Measurements from ENCODE around the gene ERBB4. TPM values are rescaled to one million over a fixed set of nuclear protein-coding genes. Genes with fewer than 3 reads are reported as not detected.

Gene ERBB4
- total RNA-seq, 1 donor from 2014 or later = 1.2 TPM

DNA sequence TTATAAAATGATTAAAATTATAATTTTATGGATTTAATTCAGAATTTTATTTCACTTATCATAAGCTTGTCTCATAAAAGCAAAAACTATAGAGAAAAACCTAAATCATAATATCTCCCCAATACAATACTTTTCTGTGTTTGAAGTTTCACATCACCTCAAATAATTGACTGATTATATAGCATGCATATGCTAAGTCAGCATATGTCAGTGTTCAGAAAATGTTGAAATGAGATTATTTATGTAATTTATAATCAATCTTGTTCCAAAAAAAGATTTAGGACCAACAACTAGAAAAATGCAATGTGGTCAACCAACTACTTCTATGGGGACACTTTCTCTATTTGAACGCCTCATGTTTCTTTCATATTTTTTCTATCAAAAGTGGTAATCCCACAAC, 1079.6 kb downstream of the ERBB4 start:
- no peaks in the 10 kb centered on the region for H3K36me3 ChIP-seq (ENCODE audit: insufficient read depth, low read length)
- no peak overlapping the region for H2AFZ ChIP-seq (ENCODE audit: low read depth, low read length)
- H3K4me1 Mint-ChIP-seq (ENCODE audit: low read depth, unreplicated experiment) = peaks cover 5% of the 10 kb centered on the region
- no peaks in the 10 kb centered on the region for H3K9me3 ChIP-seq (ENCODE audit: insufficient read depth, low read depth, low read length)
- FAIRE-seq = no peak
- no peaks in the 10 kb centered on the region for H4K20me1 ChIP-seq (ENCODE audit: insufficient read depth, low read length)
- H3K4me1 ChIP-seq (ENCODE audit: insufficient read depth, low read length) = no peaks in the 10 kb centered on the region
- no peaks in the 10 kb centered on the region for H3K9me3 Mint-ChIP-seq (ENCODE audit: unreplicated experiment)
- TF ChIP-seq CTCF (IDR thresholded peaks at IDR 0.05; ENCODE audit: insufficient read depth, low read depth, low read length) = no peak
- TF ChIP-seq EZH2 (IDR thresholded peaks at IDR 0.05; ENCODE audit: insufficient read depth, low read length) = no peak
- H3K4me3 Mint-ChIP-seq (ENCODE audit: unreplicated experiment) = no peak overlapping the region
- H3K27me3 ChIP-seq (ENCODE audit: insufficient read depth, low read length) = no peaks in the 10 kb centered on the region
- no peak overlapping the region for H3K4me2 ChIP-seq (ENCODE audit: low read length)
- DNase-seq (ENCODE audit: low read depth) = no peak
- no peaks in the 10 kb centered on the region for H3K79me2 ChIP-seq (ENCODE audit: insufficient read depth, low read length)
- H3K27ac Mint-ChIP-seq (ENCODE audit: unreplicated experiment) = no peak overlapping the region
- no peaks in the 10 kb centered on the region for H3K36me3 Mint-ChIP-seq (ENCODE audit: low read depth, unreplicated experiment)
- no peak overlapping the region for H3K27ac ChIP-seq (ENCODE audit: low read depth, low read length)
- H3K9ac ChIP-seq (ENCODE audit: low read length) = no peak overlapping the region
- H3K27me3 Mint-ChIP-seq (ENCODE audit: low read depth, unreplicated experiment) = no peaks in the 10 kb centered on the region
- H3K4me3 ChIP-seq (ENCODE audit: insufficient read depth, low read depth, low read length) = no peak overlapping the region

DNA sequence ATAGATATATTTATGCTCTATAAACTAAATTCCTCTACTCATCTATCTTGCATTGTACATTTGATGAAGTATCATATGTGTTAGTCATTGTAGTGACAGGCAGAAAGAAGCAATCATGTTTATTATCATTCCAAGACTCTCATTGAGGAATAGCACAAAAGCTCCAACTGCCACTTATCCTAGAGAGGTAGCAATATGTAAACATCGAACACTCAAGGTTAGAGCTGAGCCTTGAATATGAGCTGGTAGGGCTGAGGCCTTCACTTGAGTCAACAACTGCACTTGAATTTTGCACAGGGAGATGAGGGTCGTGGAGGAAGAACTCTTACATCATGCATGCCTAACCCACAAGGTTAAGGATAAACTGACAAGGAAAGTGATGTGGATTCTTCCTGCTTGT, 1081.3 kb downstream of the ERBB4 start:
- TF ChIP-seq EZH2 (IDR thresholded peaks at IDR 0.05; ENCODE audit: insufficient read depth, low read length) = no peak
- TF ChIP-seq CTCF (IDR thresholded peaks at IDR 0.05; ENCODE audit: insufficient read depth, low read depth, low read length) = no peak
- no peak for DNase-seq (ENCODE audit: low read depth)
- Histone ChIP-seq H3K27ac (ENCODE audit: low read depth, low read length) (no peak overlapping the region), H3K36me3 (ENCODE audit: insufficient read depth, low read length) (no peaks in the 10 kb centered on the region), H3K9me3 (ENCODE audit: insufficient read depth, low read depth, low read length) (no peaks in the 10 kb centered on the region), H3K27me3 (ENCODE audit: insufficient read depth, low read length) (no peaks in the 10 kb centered on the region), H3K4me3 (ENCODE audit: insufficient read depth, low read depth, low read length) (no peak overlapping the region), H4K20me1 (ENCODE audit: insufficient read depth, low read length) (no peaks in the 10 kb centered on the region), H2AFZ (ENCODE audit: low read depth, low read length) (no peak overlapping the region), H3K4me1 (ENCODE audit: insufficient read depth, low read length) (no peaks in the 10 kb centered on the region), H3K9ac (ENCODE audit: low read length) (no peak overlapping the region), H3K4me2 (ENCODE audit: low read length) (no peak overlapping the region), H3K79me2 (ENCODE audit: insufficient read depth, low read length) (no peaks in the 10 kb centered on the region)
- no peak for FAIRE-seq
- H3K27me3 Mint-ChIP-seq (ENCODE audit: low read depth, unreplicated experiment) = no peaks in the 10 kb centered on the region
- no peak overlapping the region for H3K4me3 Mint-ChIP-seq (ENCODE audit: unreplicated experiment)
- no peak overlapping the region for H3K27ac Mint-ChIP-seq (ENCODE audit: unreplicated experiment)
- H3K36me3 Mint-ChIP-seq (ENCODE audit: low read depth, unreplicated experiment) = no peaks in the 10 kb centered on the region
- no peaks in the 10 kb centered on the region for H3K9me3 Mint-ChIP-seq (ENCODE audit: unreplicated experiment)
- H3K4me1 Mint-ChIP-seq (ENCODE audit: low read depth, unreplicated experiment) = peaks cover 5% of the 10 kb centered on the region

- no peak overlapping the region for H2AFZ ChIP-seq (ENCODE audit: low read depth, low read length)
- Mint-ChIP-seq H3K27ac (ENCODE audit: unreplicated experiment) (no peak overlapping the region), H3K36me3 (ENCODE audit: low read depth, unreplicated experiment) (no peaks in the 10 kb centered on the region), H3K4me3 (ENCODE audit: unreplicated experiment) (no peak overlapping the region), H3K9me3 (ENCODE audit: unreplicated experiment) (no peaks in the 10 kb centered on the region), H3K27me3 (ENCODE audit: low read depth, unreplicated experiment) (no peaks in the 10 kb centered on the region), H3K4me1 (ENCODE audit: low read depth, unreplicated experiment) (peaks cover 5% of the 10 kb centered on the region)
- no peaks in the 10 kb centered on the region for H4K20me1 ChIP-seq (ENCODE audit: insufficient read depth, low read length)
- no peaks in the 10 kb centered on the region for H3K27me3 ChIP-seq (ENCODE audit: insufficient read depth, low read length)
- DNase-seq (ENCODE audit: low read depth) = peak; percentile 6
- H3K79me2 ChIP-seq (ENCODE audit: insufficient read depth, low read length) = no peaks in the 10 kb centered on the region
- no peaks in the 10 kb centered on the region for H3K9me3 ChIP-seq (ENCODE audit: insufficient read depth, low read depth, low read length)
- no peak overlapping the region for H3K4me3 ChIP-seq (ENCODE audit: insufficient read depth, low read depth, low read length)
- H3K36me3 ChIP-seq (ENCODE audit: insufficient read depth, low read length) = no peaks in the 10 kb centered on the region
- TF ChIP-seq CTCF (IDR thresholded peaks at IDR 0.05; ENCODE audit: insufficient read depth, low read depth, low read length) = peak; percentile 99
- no peak for TF ChIP-seq EZH2 (IDR thresholded peaks at IDR 0.05; ENCODE audit: insufficient read depth, low read length)
- no peak for FAIRE-seq
- no peak overlapping the region for H3K27ac ChIP-seq (ENCODE audit: low read depth, low read length)
- no peaks in the 10 kb centered on the region for H3K4me1 ChIP-seq (ENCODE audit: insufficient read depth, low read length)
- no peak overlapping the region for H3K9ac ChIP-seq (ENCODE audit: low read length)
- no peak overlapping the region for H3K4me2 ChIP-seq (ENCODE audit: low read length)
Measured at GRCh38 chr2:211455216-211455841, 1083.3 kb downstream of the ERBB4 start.

All from astrocyte (in vitro differentiated cells and primary cell).